Measurements from ENCODE around the gene CTIF. TPM values are rescaled to one million over a fixed set of nuclear protein-coding genes. Genes with fewer than 3 reads are reported as not detected.

Gene CTIF
- total RNA-seq, 4 donors from 2014 or later: 16.6 to 116 (median 34.5) TPM

DNA sequence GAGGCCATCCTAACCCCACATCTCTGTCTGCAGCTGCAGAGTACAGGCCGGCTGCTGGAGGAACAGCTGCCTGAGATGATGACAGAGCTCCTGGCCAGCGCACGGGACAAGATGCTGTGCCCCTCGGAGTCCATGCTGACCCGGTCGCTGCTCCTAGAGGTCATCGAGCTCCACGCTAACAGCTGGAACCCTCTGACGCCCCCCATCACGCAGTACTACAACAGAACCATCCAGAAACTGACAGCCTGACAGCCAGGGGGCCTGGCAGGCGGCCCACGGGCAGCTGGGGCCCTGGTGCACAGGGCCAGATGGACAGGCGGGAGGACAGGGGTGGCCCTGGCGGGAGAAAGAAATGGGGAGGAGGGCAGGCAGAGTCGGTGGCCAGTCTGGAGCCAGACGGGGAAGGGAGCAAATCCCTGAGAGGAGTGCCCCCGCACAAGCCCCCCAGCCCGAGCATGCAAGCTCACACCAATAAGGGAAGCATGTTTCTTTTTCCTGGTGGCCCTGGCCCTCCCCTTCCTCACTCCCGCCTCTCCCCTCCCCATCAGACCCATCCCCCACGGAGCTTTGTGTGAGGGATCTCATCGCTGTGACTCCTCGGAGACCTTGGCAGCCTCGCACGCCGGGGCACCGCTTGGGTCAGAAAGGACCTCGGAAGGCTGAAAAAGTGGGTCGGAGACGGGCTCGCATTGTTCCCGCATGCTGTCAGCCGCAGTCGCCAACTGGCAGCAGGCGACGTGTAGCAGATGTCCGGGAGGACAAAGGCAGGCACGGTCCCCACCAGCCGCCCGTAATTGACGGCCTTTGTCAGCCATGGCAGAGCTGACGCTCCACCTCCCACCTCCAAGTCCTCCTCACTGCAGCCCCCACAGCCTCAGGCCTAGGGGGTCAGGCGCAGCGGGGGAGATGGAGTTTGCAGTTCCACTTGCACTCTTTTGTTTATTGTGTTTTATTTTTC, 320.8 kb downstream of the CTIF start:
- TF ChIP-seq, protein P1, sequence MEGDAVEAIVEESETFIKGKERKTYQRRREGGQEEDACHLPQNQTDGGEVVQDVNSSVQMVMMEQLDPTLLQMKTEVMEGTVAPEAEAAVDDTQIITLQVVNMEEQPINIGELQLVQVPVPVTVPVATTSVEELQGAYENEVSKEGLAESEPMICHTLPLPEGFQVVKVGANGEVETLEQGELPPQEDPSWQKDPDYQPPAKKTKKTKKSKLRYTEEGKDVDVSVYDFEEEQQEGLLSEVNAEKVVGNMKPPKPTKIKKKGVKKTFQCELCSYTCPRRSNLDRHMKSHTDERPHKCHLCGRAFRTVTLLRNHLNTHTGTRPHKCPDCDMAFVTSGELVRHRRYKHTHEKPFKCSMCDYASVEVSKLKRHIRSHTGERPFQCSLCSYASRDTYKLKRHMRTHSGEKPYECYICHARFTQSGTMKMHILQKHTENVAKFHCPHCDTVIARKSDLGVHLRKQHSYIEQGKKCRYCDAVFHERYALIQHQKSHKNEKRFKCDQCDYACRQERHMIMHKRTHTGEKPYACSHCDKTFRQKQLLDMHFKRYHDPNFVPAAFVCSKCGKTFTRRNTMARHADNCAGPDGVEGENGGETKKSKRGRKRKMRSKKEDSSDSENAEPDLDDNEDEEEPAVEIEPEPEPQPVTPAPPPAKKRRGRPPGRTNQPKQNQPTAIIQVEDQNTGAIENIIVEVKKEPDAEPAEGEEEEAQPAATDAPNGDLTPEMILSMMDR (IDR thresholded peaks at IDR 0.05): no peak
- no peak for TF ChIP-seq POLR2A (IDR thresholded peaks at IDR 0.05)
- H3K4me3 ChIP-seq: no peak overlapping the region
- no peak overlapping the region for H3K27ac ChIP-seq
- peaks cover 0 to 3% (median 0%) of the 10 kb centered on the region in 4 donors for H3K4me1 ChIP-seq
- peak in 1 of 3 donors; percentile 48 for DNase-seq
- H3K27me3 ChIP-seq: no peaks in the 10 kb centered on the region
- no peaks in the 10 kb centered on the region for H3K9me3 ChIP-seq
- no peaks in the 10 kb centered on the region for H3K36me3 ChIP-seq

DNA sequence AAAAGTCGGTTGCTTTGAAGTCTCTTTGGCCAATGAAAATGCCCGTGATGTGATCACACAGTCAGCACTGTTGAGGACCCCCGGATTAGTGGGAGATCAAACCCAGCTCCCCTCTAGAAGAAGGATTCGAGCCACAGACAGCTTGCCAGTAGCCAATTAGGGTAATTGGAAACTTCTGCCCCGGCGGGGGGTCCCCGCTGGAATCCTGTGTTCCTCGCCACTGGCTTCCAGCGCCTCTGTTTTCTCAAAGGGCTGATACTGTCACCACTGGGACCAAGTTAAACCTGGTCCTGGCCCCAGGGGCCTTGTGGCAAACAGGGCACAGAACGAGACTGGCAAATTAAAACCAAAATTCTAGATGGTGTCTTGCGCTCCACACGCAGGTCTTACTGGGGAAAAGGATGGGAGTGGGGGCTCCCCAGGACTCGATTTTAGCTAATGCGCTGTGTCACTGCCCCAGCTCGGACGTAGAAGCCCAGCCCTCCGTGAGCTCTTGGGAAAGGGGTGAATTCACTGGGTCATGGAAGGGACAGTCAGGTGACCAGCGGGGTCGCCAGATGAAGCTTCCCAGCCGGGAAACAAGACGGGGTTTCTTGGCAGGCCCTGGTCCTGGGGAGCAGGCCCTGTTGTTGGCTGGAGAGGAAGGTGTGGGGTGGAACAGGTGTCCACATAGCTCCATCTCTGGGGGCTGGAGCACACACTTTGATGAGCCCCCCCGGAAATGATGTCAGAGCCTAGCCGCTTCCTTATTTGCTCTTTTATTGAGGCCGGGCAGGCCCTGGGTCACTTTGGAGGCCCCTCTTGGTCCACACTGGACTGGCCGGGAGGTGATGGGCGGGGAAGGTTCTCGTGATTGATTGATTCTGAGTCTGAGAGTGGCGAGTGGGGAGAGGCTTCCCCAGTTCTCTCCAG, 321.7 kb downstream of the CTIF start:
- Histone ChIP-seq H3K9me3 (no peaks in the 10 kb centered on the region), H3K36me3 (no peaks in the 10 kb centered on the region), H3K4me1 (no peaks in the 10 kb centered on the region), H3K27me3 (no peaks in the 10 kb centered on the region), H3K27ac (no peak overlapping the region), H3K4me3 (no peak overlapping the region)
- TF ChIP-seq, protein P1 (IDR thresholded peaks at IDR 0.05): no peak
- no peak for TF ChIP-seq POLR2A (IDR thresholded peaks at IDR 0.05)
- DNase-seq: no peak

DNA sequence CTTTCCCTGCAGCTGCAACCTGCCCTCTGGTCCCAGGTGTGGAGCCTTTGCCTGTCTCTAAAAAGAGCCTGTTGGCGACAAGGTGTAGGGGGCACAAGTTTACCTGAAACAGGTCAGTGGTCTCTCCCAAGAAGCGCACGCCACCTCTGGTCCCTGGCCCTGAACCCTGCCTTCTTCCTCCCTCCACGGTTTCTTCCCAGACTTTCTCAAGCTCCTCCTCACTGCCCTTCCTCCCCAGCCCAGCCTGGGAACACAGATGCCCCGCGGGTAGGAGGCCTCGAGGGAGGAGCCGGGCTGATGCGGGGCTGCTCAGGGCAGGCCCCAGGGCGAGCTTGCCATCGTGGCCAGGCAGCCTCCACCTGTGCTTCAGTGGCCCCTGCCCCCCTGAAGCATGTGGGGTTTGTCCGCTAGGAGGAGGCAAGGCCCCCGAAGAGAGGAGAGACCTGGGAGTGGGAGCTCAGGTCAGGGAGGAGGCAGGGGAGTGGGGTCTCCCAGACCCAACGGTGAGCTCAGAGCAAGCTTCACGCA, 322.4 kb downstream of the CTIF start:
- H3K36me3 ChIP-seq: no peaks in the 10 kb centered on the region
- H3K4me3 ChIP-seq: no peak overlapping the region
- H3K4me1 ChIP-seq: no peaks in the 10 kb centered on the region
- DNase-seq: peak in 1 of 3 donors; percentile 29
- no peaks in the 10 kb centered on the region for H3K27me3 ChIP-seq
- no peaks in the 10 kb centered on the region for H3K9me3 ChIP-seq
- no peak overlapping the region for H3K27ac ChIP-seq
- TF ChIP-seq, protein P1 (IDR thresholded peaks at IDR 0.05): no peak

DNA sequence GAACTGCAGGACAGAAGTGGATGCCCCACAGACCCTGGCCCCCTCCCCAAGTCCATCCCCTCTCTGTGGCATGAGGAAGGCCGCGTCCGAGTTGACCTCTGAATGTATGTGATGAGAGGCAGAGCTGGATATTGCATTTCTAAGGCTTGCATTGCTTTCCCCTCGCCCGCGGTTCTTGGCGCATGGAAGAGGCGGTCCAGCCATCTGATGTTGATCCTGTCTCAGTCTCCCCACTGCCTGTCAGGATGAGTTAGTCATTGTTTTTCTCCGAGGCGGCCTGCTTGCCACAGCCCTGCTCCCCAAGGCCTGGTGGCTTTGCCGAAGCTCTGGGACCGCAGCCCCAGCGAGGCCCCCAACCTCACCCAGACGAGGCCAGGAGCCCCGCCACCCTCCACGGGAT, 323.3 kb downstream of the CTIF start:
- H3K9me3 ChIP-seq: no peaks in the 10 kb centered on the region
- no peak overlapping the region for H3K27ac ChIP-seq
- H3K36me3 ChIP-seq: no peaks in the 10 kb centered on the region
- TF ChIP-seq, protein P1 (IDR thresholded peaks at IDR 0.05): no peak
- TF ChIP-seq POLR2A (IDR thresholded peaks at IDR 0.05): no peak
- peak in 1 of 3 donors; percentile 40 for DNase-seq
- no peak overlapping the region for H3K4me3 ChIP-seq
- H3K4me1 ChIP-seq: no peaks in the 10 kb centered on the region
- H3K27me3 ChIP-seq: no peaks in the 10 kb centered on the region

DNA sequence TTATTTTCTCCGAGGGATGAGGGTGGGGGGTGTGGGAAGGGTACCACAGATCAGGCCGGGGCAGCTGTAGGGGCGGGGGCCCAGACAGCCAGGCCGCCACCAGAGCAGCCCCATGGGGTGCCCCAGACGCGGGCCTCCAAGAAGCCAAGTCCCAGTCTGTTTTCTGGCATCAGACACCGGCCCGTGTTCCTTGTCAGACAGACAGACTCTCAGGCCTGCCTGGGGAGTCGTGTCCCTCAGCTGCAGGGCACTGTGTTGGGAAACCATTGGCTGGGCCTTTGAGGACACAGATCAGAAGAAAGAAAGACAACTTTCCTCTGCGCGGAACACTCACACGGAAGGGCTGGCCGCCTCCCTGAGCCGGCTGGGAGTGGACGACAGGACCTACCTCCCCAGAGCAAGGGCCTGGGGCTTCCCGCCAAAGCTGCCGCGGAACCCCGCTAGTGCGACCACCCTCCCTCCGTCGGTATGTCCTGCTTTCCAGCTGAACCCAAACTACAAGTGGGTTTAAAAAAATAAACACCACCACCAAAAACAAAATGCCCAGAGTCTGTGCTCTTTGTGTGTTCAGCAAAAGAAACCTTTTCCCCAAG, 323.9 kb downstream of the CTIF start:
- no peaks in the 10 kb centered on the region for H3K9me3 ChIP-seq
- H3K27ac ChIP-seq: no peak overlapping the region
- H3K27me3 ChIP-seq: no peaks in the 10 kb centered on the region
- peak in 1 of 3 donors; percentile 30 for DNase-seq
- H3K4me3 ChIP-seq: no peak overlapping the region
- no peak for TF ChIP-seq POLR2A (IDR thresholded peaks at IDR 0.05)
- TF ChIP-seq, protein P1 (IDR thresholded peaks at IDR 0.05): no peak
- no peaks in the 10 kb centered on the region for H3K36me3 ChIP-seq
- H3K4me1 ChIP-seq: no peaks in the 10 kb centered on the region
